ENCODE data around the gene GOLGA1.
A peak's percentile ranks its signal among the peaks of the same experiment; 100 is the strongest.

Gene GOLGA1

DNA sequence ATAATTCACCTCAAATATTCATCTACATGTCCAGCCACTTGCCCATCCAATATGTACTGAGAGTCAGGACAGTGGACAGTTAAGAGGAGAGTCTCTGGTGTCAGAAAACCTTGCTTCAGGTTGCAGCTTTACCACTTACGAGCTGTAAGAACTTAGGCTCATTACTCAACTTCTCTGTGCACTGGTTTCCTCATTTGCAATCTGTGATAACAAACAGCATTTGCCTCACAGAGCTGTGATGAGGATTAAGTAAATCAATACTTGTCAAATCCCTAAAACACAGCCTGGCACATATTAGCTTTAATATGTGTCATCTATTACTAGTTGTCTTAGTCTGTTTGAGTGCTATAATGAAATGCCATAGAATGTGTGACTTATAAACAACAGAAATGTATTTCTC lies 8.6 kb downstream of the GOLGA1 start:
- TF ChIP-seq, protein P1, sequence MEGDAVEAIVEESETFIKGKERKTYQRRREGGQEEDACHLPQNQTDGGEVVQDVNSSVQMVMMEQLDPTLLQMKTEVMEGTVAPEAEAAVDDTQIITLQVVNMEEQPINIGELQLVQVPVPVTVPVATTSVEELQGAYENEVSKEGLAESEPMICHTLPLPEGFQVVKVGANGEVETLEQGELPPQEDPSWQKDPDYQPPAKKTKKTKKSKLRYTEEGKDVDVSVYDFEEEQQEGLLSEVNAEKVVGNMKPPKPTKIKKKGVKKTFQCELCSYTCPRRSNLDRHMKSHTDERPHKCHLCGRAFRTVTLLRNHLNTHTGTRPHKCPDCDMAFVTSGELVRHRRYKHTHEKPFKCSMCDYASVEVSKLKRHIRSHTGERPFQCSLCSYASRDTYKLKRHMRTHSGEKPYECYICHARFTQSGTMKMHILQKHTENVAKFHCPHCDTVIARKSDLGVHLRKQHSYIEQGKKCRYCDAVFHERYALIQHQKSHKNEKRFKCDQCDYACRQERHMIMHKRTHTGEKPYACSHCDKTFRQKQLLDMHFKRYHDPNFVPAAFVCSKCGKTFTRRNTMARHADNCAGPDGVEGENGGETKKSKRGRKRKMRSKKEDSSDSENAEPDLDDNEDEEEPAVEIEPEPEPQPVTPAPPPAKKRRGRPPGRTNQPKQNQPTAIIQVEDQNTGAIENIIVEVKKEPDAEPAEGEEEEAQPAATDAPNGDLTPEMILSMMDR (IDR thresholded peaks at IDR 0.05): no peak
- no peak for TF ChIP-seq ZFX (IDR thresholded peaks at IDR 0.05; ENCODE audit: borderline replicate concordance)

DNA sequence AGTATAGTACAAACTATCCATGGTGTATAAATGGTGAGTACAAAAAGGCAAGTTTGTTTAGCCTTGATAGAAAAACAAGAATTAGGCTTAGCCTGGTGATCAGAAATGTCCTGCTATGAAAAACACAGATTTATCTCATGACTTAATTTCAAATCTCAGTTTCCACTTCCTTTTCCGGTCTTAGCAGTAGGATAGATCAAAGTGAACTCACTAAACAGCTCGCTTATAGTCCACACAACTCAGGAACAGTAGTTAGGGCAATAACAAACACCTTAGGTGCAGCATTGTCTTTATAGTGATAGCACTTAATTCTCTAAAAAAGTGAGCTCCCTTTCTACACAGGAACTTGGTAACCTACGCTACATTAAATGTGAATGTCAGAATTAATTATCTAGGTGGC lies 11.4 kb downstream of the GOLGA1 start:
- no peak overlapping the region for H3K27ac ChIP-seq
- TF ChIP-seq, protein P1 (IDR thresholded peaks at IDR 0.05): no peak
- TF ChIP-seq ZFX (IDR thresholded peaks at IDR 0.05; ENCODE audit: borderline replicate concordance): no peak

More for the DNA sequence above, 8.6 kb downstream of the GOLGA1 start:
- no peak overlapping the region for H3K27ac ChIP-seq

DNA sequence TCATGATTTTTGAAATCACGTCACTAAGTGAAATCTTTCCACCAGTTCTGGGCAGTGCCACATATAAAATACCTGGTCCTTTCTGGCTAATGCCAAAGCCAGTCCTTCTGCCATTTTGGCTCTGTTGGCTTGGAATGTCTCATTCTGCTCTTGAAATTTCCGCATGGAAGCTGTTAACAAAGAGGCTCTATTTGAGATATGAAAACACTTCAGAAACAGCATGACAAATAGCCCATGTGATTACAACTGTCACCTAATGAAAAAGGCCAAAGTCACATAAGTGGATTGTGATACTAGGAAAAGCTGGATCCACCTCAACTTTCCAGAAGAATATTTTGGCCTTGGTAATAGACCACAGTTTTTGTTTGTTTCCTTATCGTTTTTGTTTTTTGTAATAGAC lies 12.8 kb downstream of the GOLGA1 start:
- TF ChIP-seq, protein P1 (IDR thresholded peaks at IDR 0.05): no peak
- no peak for TF ChIP-seq ZFX (IDR thresholded peaks at IDR 0.05; ENCODE audit: borderline replicate concordance)
- H3K27ac ChIP-seq: no peak overlapping the region

DNA sequence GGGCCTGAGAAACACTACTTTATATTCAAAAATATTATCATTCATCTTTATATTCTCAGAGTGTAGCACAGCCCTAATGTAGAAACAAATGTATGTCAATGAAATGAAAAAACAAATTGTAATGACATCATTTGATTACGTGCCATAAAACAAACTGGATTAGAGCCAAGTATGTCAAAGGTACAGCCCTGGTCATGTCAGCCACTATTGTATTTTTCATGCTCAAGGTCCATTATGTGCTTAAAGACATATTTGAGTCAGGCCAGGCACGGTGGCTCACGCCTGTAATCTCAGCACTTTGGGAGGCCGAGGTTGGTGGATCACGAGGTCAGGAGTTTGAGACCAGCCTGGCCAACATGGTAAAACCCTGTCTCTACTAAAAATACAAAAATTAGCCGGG lies 20.5 kb downstream of the GOLGA1 start:
- H3K27ac ChIP-seq: 0 out of 2 replicates have a peak overlapping the region, but pooled peaks have one; percentile 10

DNA sequence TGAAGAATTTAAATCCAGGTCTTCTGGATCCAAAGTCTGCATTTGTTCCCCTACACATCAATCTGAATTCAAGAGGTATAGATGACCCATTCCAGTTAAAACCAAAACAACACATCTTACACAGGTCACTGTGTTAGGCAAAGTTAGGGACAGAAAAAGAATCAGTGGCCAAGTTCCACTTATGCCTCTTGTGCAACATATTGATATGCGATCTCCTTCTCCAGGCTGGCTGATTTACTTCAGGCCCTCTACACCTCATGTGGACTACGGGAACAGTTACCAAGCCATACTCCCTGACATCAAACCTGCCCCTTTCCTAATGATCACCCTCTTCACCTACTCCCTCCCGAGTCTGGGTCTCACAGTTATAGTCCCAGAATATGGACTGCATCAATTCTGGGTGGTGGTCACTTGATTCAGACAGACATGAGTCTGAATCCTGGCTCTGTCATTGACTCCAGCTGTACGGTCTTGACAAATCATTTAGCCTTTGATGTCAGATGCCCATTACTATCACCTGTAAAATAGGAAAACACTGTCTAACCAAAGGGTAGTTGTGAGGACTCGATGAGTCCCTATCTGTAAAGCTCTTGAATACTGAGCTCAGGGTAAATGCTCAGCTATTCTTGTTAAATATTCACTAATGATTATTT lies 26.0 kb downstream of the GOLGA1 start:
- no peak overlapping the region for H3K27ac ChIP-seq
- TF ChIP-seq, protein P1 (IDR thresholded peaks at IDR 0.05): no peak
- no peak for TF ChIP-seq ZFX (IDR thresholded peaks at IDR 0.05; ENCODE audit: borderline replicate concordance)

DNA sequence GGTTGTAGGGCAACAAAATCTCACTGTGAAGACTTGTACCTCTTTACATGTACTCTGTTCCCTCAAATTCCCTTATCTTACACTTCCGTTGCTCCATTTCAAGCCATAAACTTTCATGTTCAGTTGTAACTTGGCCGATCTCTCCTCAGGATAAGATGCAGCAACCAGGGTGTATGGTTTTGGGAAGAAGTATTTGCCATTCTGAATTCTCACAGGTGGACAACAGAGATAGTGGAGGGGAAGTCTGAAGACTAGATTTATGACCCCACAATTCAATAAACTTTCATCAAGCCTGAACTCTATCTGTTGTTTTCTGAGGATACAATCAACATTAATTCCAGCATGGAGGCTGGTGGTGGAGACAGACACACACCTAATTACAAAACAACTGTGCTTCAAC lies 27.5 kb downstream of the GOLGA1 start:
- H3K27ac ChIP-seq: no peak overlapping the region
- TF ChIP-seq ZFX (IDR thresholded peaks at IDR 0.05; ENCODE audit: borderline replicate concordance): no peak
- TF ChIP-seq, protein P1 (IDR thresholded peaks at IDR 0.05): no peak

DNA sequence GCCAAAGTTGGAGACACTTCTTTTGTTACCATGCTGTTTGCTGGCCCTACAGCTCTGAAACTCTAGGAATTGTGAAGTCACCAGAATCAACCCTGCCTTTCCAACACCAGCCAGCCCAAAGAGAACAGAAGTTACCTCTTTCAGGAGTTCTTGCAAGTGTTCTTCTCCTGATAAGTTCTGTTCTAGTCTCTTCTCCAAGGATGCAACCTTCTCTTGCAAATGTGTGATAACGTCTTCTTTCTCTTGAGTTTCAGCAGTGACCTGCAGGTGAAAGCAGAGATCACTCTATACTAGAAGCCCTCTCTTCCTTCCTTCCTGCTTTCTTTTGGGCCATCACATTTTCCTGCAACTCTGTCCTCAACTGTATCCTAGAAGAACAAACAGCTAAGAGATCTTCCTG lies 29.1 kb downstream of the GOLGA1 start:
- TF ChIP-seq, protein P1 (IDR thresholded peaks at IDR 0.05): no peak
- no peak for TF ChIP-seq ZFX (IDR thresholded peaks at IDR 0.05; ENCODE audit: borderline replicate concordance)
- no peak overlapping the region for H3K27ac ChIP-seq

DNA sequence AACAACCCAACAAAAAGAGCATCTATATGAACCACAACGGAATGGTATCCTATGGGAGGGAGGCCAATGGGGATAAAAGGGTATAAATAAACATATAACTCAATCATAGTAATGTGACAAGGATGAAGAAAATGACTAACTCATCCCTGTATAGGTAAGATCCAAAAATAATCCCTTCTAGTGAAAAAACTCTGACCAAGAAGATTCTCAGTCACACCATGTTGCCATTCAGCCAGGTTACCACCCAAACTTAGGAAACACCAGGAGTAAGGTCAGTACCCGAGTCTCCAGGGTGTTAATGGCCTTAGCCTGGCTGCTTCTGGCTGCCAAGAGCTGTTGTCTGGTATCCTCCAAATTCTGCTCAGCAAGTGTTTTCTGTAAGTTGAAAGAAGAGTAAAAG lies 32.8 kb downstream of the GOLGA1 start:
- no peak for TF ChIP-seq ZFX (IDR thresholded peaks at IDR 0.05; ENCODE audit: borderline replicate concordance)
- TF ChIP-seq, protein P1 (IDR thresholded peaks at IDR 0.05): no peak
- H3K27ac ChIP-seq: no peak overlapping the region

Data from 22Rv1 (cell line).